GM18502 (cell line): ENCODE measurements around the gene EEF2K.
A peak's percentile ranks its signal among the peaks of the same experiment; 100 is the strongest.
"Not testable (repeated sequence)": the region's sequence is repeated elsewhere in the genome, so short reads cannot be mapped to it uniquely, and the experiment has no call there.

Experiments
- ATAC-seq: cut with Tn5 transposase; IDR thresholded peaks from one replicate; pipeline ENCODE4 v1.9.1; 2021; ENCODE audit warnings: mild to moderate bottlenecking; ENCODE audit not compliant: unreplicated experiment, poor library complexity

The EEF2K gene

GRCh38 chr16:22189473-22190080 is 16.5 kb upstream of the EEF2K start:
- ATAC-seq: no peak

GRCh38 chr16:22190081-22190775 is 15.8 kb upstream of the EEF2K start:
- ATAC-seq: peak; percentile 69

GRCh38 chr16:22190776-22191531 is 15.1 kb upstream of the EEF2K start:
- peak; percentile 42 for ATAC-seq

- no peak for ATAC-seq
Measured at GRCh38 chr16:22191532-22192260, 14.4 kb upstream of the EEF2K start.

- peak; percentile 22 for ATAC-seq
Measured at GRCh38 chr16:22192261-22193062, 13.6 kb upstream of the EEF2K start.

GRCh38 chr16:22193063-22193411 is 13.0 kb upstream of the EEF2K start:
- no peak for ATAC-seq

- ATAC-seq: no peak
Measured at GRCh38 chr16:22194707-22195444, 11.2 kb upstream of the EEF2K start.

- no peak for ATAC-seq
Measured at GRCh38 chr16:22195445-22195694, 10.7 kb upstream of the EEF2K start.

GRCh38 chr16:22195695-22196558 is 10.2 kb upstream of the EEF2K start:
- peak; percentile 27 for ATAC-seq

GRCh38 chr16:22196559-22197168 is 9.4 kb upstream of the EEF2K start:
- not testable (repeated sequence) for ATAC-seq

GRCh38 chr16:22198547-22199293 is 7.4 kb upstream of the EEF2K start:
- ATAC-seq: no peak

- ATAC-seq: no peak
Measured at GRCh38 chr16:22202261-22202637, 3.8 kb upstream of the EEF2K start.

- no peak for ATAC-seq
Measured at GRCh38 chr16:22203091-22203490, 3.0 kb upstream of the EEF2K start.

- no peak for ATAC-seq
Measured at GRCh38 chr16:22204091-22204655, 1.9 kb upstream of the EEF2K start.

GRCh38 chr16:22205577-22206012 is 483 bp upstream of the EEF2K start:
- no peak for ATAC-seq

- ATAC-seq: peak; percentile 52
Measured at GRCh38 chr16:22206842-22207714, 1.0 kb downstream of the EEF2K start.
